ENCODE data around the gene CYB561D1.

CYB561D1 gene

DNA sequence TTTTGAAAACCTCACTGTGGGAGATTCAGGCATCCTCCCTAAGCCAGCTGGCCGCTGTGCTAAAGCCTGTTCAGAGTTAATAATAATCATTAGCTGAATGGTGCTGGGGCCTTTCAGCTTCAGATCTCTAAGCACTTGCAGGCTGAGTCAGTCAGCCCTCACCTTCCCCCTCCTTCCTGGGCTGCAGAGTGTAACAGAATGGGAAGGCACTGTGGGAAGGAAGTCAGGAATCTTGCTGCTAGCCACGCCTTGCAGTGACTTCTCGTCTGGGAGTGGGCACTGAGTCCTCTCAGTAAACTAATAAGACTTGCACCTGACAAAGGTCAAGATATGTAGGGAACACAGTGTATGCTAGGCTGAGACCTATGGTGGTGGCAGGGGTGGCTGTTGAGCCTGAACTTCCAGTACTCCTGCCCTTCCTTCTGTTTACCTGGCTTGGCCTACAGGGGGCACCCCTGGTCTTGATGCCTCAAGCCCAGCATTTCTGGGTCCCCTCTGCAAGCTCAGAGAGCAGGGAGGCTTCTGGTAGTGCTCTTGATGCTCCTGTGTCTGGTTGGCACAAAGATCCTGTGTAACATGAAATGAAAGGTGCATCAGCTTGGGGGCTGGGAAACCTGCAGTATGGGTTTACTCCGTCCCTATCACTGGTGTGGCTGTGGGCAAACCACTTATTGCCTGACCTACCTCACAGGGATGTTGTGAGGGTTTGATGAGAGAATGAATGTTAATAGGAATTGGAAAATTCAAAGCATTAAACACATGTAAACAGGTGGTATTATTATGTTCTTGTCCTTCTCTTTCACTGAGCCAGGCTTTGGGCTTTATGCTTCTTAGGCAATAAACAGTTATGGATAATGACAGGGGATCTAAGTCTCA, 6.0 kb downstream of the CYB561D1 start:
- DNase-seq (ENCODE audit: low read depth in 2 of 2), result peak in 1 of 2 experiments; percentile 59

DNA sequence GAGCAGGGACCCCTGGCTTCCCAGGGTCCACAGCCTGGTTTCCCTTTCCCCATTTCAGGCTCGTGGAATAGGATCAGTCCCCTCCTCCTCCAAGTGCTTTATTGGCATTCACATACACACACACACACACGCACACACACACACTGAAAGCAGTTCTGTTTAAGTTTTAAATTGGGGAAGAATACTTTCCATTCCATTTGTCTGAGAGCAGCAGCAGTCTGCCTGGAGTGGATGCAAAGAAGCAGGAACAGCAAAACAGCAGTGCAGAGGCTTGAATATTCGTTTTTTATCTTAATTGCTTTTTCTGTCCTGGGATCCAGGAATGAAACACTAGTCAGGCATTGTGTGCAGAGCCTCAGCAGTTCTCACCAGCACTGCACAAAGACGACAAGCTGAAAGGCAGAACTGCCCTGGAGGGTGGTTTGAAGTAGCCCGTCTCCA, 7.1 kb downstream of the CYB561D1 start:
- DNase-seq (ENCODE audit: low read depth in 2 of 2), result no peak

DNA sequence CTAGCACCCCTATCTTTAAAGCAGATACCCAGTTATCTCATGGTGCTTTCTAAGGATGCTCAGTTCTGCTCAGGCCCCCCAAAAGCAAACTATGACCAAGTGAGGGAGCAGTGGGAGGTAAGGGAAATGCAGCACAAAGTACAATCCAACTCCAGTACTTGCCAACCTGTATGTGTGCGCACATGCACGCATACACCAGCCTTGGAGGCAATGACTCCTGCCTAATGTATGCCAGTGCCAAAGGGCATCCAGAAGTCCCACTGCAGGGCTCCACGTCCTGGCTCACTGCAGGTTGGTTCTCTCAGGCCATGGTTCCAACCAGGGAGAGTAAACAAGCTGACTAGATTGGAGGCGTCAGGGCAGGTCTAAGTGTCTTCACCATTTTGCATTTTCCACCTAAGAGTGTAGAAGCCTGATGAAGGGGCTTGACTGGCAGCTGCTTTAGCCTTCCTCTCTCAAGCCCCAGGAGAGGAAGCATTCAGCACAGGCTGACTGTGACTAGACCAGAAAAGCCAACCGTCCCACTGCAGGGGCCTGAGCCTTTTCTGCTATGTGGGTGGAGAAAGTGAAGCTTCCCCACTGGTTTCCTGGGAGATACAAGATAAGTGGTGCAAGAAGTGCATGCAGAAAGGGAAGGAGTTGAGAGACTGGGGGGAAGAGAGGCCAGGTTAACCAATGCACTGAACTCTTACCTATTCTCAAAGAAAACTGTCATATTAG, 7.9 kb downstream of the CYB561D1 start:
- DNase-seq (ENCODE audit: low read depth in 2 of 2), result no peak

DNA sequence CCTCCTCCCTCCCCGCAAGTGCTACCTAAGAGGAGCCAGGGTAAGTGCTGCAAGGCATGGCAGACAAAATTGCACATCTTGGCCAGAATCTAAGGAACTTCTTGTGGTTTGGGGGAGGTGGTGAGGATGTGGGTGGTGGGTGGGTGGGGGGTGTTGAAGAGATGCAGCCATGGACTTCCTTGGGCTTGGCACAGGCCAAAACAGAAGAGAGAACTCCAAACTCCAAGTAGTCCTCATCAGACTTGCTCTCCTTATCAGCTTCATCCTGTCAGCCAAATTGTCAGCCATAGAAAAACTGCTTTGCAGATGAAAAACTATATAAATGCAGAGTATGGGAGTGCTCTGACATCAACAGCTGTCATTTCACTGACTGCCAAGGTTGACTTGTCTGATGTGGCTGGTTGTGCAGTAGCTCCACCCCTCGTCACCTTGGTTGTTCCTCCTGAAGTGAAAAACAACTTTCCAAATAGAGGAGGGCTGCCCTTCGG, 8.5 kb downstream of the CYB561D1 start:
- DNase-seq (ENCODE audit: low read depth in 2 of 2), result no peak

DNA sequence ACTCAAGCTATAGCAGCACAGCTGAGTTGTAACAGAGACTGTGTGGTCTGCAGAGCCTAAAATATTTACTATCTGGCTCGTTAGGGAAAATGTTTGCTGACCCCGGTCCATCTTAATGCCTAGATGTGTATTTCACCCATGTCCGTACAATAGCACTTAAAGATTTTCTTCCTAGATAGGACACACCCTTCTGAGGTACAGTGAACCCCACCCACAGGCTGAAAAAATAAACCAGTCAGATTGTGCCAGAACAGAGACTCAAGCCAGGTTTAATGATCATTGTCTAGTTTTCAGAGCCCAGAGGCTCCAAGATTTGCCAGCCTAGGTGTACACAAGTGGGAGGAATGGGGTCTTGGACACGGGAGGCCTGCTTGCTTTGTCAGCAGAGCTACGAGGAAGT, 10.0 kb downstream of the CYB561D1 start:
- DNase-seq (ENCODE audit: low read depth in 2 of 2), result no peak

DNA sequence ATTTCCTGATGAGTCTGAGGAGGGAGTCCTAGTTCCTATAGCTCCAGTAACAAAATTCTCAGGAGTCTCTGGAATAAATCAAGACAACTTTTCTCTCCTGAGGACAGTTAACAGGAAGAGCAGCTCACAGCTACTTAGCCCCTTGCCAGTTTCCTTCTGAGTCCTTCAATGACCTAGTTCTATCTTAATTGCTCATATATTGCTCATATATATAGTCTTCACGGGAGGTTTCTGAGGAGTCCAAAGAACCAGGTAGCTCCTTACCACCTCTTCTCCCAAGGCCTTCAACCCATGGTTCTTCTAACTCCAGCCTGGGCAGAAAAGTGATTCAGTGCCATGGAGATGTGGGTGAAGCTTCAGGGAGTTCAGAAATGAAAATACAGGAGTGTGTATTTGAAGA, 11.1 kb downstream of the CYB561D1 start:
- no peak for DNase-seq (ENCODE audit: low read depth in 2 of 2)

DNA sequence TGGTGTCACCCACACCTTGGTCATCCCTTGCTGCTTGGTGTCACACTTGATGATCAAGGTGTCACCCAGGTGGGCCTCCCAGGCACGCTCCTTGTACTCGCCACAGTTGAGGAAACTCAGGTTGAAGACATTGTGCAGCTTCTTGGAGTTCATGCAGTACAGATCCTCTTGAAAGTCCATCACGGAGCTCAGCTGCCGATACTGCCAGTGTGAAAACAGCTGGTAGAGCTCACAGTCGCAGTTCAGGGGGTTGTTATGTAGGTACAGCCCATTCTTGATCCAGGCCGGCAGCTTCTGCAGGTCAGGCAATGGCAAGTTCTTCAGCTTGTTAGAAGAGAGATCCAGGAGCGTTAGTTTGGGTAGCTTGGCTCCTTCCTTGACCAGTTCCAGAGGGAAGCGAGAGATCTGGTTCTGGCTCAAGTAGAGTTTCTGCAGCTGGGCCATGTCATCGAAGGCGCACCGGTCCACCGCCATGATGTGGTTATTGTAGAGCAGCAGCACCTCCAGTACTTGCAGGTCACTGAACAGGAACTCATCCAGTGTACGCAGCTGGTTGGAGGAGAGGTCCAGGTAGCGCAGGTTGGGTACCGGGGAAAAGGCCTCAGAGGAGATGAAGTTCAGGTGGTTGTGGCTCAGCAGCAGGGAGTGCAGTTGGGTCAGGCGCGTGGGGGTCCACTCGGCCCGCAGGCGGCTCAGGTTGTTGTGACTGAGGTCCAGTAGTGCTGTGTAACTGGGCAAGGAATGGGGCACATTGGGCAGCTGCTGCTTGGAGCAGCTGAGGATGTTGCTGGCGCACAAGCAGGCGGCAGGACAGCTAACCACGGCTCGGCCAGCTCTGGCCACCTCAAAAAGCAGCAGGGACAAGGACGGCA, 14.3 kb downstream of the CYB561D1 start:
- no peak for DNase-seq (ENCODE audit: low read depth in 2 of 2)

DNA sequence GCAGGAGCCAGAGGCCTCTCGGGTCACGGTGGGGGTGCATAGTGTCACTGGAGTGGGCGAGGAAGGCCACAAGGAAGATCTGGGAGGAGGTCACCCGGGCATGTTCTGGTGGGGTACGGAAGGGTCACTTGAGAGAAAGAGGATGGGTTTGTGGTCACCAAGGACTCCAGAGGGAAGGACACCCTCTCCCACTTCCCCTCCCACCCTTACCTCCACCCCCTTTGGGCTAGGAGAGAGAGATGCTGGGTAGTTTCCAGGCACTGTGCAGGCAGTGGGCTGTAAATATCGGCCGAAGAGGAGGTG, 14.9 kb downstream of the CYB561D1 start:
- DNase-seq (ENCODE audit: low read depth in 2 of 2), result no peak

DNA sequence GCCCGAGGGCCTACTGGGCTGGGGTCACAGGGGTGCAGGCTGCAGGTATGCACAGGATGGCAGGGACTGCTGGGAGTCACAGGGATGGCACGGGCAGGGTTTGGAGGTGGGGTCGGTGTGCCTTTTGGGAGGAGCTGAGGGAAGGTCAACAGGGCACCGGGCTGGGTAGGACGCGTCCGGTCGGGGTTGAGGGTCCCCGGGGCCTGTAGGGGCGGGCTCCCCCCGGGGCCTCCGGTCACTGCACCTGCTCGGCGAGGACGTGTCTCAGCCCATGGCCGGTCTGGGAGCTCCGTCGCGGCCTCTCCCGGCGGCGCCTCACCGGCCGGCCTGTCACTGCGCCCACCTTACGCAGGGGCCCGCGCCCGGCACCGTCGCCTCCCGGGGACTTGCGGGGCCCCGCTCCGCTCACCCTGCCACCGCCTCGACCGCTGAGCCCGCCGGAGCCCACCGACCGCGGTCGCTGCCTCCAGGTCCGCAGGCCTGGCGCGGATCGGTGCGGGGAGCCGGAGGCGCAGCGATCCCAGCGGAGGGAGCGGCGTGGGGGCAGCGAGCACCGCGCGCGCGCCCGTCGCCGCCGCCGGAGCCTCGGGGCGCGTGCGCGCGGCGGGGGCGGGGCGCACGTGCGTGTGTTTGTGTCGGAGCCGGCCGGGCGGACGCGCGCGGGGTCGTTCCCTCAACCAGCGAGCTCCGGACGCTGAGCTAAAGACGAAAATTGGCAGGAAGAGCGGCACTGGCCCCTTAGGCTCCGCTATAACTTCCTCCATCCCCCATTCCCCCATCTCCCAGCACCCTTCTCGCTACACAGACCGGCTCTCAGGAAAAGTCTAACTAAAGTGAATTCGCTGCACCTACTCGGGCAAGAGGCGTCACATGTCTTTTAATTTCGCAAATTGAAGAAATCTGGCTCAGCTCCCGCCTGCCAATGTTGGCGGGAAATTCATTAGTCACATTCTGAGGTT, 15.6 kb downstream of the CYB561D1 start, which contains the start of gene AMIGO1:
Gene AMIGO1 (minus strand): TSS at position 552 of the 959 bp plus-strand sequence. CDS start 815 bp downstream, outside the sequence.
- DNase-seq (ENCODE audit: low read depth in 2 of 2), result peak in 1 of 2 experiments; percentile 54

DNA sequence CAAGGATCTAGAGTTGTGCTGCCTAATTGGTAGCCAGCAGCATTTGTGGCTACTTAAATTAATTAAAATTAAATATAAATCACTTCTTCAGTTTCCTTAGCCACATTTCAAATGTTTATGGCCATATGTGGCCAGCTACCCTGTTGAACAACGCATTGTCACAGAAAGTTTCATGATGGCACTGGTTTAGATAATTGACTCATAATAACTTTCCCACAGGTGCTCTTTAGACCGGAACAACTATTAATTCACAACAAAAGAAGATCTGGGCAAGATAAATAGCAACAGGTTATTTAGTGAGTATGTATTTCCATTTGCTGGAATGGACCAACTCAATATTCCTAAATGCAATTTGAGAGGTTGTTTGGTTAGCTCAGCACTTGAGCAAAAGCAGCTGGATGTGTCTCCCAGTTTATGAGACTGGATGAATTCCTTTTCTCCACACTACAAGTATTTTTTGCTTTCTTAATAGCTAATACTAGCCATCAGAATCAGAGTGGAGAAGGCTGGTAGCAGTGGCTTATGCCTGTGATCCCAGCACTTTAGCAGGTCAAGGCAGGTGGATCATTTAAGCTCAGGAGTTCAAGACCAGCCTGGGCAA, 19.3 kb downstream of the CYB561D1 start:
- DNase-seq (ENCODE audit: low read depth in 2 of 2), result no peak

DNA sequence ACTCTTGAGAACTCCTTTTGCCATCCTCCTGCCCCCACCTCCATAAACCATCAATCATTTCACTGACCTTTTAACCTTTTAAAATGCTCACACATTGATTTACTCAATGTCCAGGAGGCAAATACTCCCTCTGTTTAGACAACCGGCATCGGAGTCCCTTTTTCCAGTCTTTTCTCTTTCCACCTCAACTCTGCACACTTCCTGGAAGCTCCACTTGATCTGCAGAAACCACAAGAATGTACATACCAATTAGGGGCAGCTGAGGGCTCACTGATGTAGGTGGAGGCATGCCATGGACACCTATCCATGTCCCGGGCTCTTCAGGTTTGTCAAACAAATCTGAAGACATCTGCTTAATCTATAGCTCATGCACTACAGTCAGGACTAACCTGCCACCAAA, 21.0 kb downstream of the CYB561D1 start:
- DNase-seq (ENCODE audit: low read depth in 2 of 2), result no peak

DNA sequence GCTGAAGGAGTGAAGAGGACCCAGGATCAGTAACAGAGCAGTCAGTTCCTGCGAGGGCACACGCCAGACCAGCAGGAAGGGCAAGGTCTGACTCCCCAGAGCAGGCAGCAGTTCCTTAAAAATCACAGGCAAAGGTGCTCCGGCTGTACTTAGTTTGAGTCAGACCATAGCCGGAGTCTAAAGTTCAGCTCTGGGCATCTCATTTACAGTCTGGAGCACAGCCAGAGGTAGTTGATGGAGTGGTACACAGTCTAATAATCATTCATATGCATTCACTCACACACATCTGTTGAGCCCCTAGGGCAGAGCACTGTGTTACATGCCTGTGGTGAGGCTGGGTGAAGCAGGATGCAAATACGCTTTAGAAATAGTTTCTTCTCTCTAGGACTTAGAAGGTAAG, 23.0 kb downstream of the CYB561D1 start:
- DNase-seq (ENCODE audit: low read depth in 2 of 2), result no peak

DNA sequence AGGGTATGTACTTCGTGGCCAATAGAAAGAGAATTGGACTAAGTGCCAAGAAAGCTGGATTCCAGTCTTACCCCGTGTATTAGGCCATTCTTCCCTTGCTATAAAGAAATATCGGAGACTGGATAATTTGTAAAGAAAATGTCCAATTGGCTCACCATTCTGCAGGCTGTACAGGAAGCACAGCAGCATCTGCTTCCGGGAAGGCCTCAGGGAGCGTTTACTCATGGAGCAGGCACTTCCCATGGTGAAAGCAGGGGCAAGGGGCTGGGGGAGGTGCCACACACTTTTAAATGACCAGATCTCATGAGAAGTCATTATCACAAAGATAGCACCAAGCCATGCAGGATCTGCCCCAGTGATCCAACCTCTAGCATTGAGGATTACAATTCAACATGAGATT, 23.4 kb downstream of the CYB561D1 start:
- no peak for DNase-seq (ENCODE audit: low read depth in 2 of 2)

DNA sequence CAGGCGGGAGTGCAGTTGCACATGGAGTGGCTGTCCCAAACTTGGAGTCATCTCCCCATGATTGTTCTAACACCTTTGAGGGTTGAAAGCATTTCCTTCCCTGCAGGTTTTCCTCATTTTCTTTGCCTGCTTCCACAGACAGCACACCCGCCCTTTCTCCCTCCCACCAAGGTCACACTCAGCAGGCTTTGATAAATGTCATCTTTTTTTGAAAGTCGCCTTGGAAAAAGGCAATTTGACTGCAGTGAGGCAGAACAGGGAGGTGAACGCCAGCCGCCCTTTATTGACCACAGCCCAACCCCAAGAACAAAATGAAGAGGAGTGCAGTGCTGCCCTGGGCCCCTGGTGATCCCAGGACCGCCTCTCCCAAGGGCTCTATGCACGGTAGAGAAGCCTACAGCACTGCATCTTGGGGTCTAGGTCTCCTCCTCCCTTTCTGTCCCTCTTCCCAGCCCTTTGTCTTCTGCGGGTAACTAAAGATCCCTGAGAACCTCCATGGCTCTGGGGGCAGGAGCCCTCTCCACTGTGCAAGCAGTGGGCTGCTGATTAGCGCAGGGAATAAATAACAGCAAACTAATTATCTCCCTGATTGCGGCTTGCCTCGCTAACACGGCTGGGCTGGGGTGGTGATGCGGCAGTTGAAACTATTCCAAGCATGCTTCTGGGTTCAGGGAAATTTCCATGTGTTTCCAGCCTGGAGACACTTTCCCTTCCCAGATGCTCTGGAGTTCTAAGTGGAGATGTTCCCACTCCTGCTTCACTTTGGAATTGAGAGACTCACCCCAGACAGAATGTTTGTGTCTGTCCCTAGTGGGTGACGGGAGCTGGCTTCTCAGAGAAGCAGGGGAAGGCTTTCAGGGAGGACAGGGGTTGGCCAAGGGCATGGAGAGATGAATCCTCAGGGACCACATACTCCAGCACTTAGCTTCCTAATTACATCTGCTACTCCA, 27.4 kb downstream of the CYB561D1 start:
- DNase-seq (ENCODE audit: low read depth in 2 of 2), result no peak

DNA sequence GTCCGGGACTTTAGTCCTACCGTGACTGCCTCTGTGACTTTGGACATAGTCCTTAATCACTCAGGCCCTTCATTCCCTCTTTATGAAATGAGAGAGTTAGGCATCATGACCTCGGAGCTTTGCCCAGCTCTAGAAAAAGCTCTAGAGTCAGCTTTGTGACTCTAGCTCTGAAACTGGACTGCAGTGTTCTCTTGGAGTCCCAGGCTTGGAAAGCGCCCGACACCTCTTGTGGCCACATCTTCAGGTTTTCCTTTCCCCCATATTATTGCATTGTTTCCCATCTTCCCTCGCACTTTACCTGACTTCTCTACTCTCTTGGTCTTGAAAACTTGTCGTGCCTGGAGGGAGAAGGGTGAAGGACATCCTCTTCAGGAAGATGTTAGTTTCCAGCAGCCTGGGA, 28.1 kb downstream of the CYB561D1 start:
- DNase-seq (ENCODE audit: low read depth in 2 of 2), result no peak

DNA sequence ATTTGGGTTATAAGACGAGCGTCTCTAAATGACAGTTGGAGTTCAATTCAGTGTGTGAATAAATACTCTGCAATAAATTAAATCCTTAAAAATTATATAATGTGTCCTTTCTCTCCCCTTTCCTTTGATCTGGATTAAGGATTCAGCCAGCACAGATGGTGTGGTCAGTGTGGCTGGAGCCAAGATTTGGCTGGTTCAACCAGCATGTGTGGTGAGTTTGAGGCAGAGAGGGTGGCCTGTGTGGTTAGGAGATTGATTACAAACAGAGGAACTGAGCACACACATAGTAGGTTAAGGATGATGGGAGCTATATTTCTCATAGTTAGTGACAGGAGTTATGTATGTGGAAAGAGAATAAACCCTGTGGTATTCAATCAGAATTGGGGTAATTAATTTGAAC, 29.8 kb downstream of the CYB561D1 start:
- no peak for DNase-seq (ENCODE audit: low read depth in 2 of 2)

DNA sequence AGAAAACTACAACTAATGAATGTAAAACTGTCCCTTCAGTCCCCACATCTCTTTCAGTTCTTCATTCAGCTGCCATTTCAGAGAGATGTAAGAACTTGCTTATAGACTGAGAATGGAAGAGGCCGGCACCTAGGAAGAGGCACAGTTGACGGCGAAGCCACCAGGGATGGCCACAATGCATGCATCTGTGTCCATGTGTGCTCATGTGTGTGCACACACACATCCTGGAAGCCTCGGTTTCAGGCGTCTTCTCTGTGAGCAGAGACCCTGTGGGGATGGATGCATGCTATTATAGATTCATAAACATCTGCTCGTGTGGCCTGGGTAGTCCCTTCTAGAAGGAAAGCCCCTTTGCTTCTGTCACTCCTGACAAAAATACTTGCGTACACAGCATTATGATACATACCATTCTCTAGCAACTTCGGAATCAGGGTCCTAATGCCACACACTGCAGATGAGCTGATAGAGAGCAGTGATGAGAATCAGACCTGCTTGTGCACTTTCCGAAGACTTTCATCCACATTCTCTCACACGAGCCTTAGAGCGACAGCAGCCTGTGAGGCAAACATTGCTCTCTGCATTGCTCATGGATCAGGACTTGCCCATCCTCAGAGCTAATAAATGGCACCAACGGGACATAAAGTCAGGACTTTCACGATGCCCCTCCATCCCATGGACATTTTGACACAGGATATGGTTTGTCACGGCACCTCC, 33.4 kb downstream of the CYB561D1 start:
- no peak for DNase-seq (ENCODE audit: low read depth in 2 of 2)

DNA sequence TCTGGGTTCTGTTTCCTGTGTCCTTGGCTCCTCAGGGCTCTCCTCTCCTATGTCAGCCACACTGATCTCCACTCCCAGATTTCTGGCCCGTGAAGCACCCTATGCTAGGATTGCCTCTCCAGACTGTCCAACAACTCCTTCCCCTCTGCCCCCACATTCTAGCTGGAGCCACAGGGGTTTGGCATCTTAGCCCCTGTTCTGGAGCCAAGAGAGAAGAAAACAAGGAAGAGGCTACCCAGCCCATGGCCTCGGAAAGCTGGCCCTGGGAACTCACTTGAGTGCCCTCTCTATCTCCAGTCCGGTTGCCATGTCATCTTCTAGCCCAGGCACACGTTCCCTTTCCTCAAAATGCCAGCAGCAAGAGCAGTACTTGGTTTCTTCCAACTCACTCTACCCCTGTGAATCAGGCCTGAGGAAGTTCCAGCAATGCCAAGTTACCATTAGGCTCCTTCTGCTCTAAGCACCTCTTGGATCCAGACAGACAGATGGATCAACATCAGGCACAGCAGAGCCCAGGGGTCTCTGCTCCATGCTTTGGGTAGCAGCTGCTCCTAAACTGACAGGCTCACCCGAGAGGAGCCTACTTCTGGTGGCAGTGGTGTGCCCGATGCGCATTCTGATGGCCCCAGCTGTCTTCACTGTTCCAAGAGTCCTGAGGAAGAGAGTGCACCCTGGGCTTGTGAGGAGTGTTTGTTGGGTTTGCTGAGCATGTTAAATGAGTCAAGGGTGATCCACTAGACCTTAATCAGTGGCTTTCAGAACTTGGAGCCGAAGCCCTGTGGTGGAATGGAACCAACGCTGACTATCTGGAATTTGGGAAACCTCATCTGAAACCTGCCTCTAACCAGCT, 34.2 kb downstream of the CYB561D1 start:
- no peak for DNase-seq (ENCODE audit: low read depth in 2 of 2)

All from stimulated activated CD4-positive, alpha-beta T cell treated with anti-CD3 and anti-CD28 coated beads, Interleukin-12 subunit alpha, Interleukin-12 subunit beta, amount 100 ng/mL, for 24 hours (primary cell).